ENCODE data around the gene JDP2.

GRCh38 chr14:75454963-75455546 is 27.2 kb downstream of the JDP2 start:
- no peak for TF ChIP-seq FOXP4 (CRISPR knock-in tag; IDR thresholded peaks at IDR 0.05)
- no peak for TF ChIP-seq CTCF (IDR thresholded peaks at IDR 0.05)
